ENCODE data around the gene PVR.
"Not testable (repeated sequence)": the region's sequence is repeated elsewhere in the genome, so short reads cannot be mapped to it uniquely, and the experiment has no call there.

The PVR gene

DNA sequence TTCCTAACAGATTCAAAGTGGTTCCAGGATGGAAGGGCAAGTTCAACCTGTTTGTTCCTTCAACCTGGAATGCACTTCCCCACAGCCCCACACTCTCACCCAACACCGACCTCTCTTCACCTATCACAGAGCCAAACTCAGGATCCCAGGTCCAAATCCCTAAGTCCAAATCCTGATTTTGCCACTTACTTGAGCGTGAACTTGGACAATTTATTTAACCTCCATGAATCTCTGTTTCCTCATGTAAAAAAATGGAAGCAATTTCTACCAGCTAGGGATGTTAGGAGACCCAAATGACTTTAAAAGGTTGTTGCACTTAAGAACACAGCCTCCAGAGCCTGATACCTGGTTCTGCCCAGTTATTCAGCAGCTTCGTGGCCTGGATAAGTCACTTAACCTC lies 35.8 kb upstream of the PVR start:
- peaks cover 14% of the 10 kb centered on the region for H3K4me1 ChIP-seq (ENCODE audit: insufficient read depth, low read length)
- no peaks in the 10 kb centered on the region for H3K27me3 ChIP-seq (ENCODE audit: insufficient read depth, low read length)
- H3K27ac ChIP-seq (ENCODE audit: low read length), result no peak overlapping the region
- H3K9ac ChIP-seq (ENCODE audit: low read depth, low read length), result no peak overlapping the region
- H3K36me3 ChIP-seq (ENCODE audit: insufficient read depth, low read depth, low read length), result no peaks in the 10 kb centered on the region
- H3K9me3 ChIP-seq (ENCODE audit: insufficient read depth, low read depth, low read length), result no peaks in the 10 kb centered on the region
- no peak overlapping the region for H3K4me3 ChIP-seq (ENCODE audit: low read length)

DNA sequence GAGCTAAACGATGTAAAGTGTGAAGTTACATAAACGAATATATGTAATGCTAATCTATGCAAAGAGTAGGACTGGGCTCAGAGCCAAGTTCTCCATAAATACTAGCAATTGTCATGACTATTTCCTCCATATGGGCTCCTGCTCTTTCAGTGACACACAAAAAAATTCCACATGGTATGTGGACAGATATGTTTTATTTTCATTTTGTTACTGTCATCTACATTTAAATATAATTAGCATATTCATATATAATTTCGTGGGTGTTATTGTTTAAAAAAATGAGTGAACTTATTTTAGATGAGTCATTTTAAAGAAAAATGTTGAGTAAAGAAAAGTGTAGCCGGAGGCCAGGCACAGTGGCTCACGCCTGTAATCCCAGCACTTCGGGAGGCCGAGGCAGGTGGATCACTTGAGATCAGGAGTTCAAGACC lies 35.3 kb upstream of the PVR start:
- Histone ChIP-seq H3K27me3 (ENCODE audit: insufficient read depth, low read length) (no peaks in the 10 kb centered on the region), H3K9ac (ENCODE audit: low read depth, low read length) (no peak overlapping the region), H3K9me3 (ENCODE audit: insufficient read depth, low read depth, low read length) (no peaks in the 10 kb centered on the region), H3K4me1 (ENCODE audit: insufficient read depth, low read length) (peaks cover 14% of the 10 kb centered on the region), H3K4me3 (ENCODE audit: low read length) (no peak overlapping the region), H3K27ac (ENCODE audit: low read length) (no peak overlapping the region), H3K36me3 (ENCODE audit: insufficient read depth, low read depth, low read length) (no peaks in the 10 kb centered on the region)

DNA sequence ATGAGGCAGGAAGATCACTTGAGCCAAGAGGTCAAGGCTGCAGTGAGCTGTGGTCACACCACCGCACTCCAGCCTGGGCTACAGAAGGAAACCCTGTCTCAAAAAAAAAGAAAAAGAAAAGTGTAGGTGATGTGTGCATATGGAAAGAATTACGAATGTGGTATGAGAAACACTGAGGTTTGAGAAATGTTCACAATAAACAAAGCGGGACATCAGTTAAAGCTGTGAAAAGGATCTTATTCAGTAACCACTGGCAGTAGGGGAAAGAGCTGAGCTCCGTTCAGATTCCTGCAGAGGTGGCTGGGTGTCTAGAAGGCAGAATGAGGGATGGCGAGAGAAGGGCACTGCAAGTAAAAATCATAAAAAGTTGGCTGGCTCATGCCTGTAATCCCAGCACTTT lies 34.5 kb upstream of the PVR start:
- Histone ChIP-seq H3K4me1 (ENCODE audit: insufficient read depth, low read length) (peaks cover 9% of the 10 kb centered on the region), H3K36me3 (ENCODE audit: insufficient read depth, low read depth, low read length) (no peaks in the 10 kb centered on the region), H3K27me3 (ENCODE audit: insufficient read depth, low read length) (no peaks in the 10 kb centered on the region), H3K9me3 (ENCODE audit: insufficient read depth, low read depth, low read length) (no peaks in the 10 kb centered on the region), H3K4me3 (ENCODE audit: low read length) (no peak overlapping the region), H3K9ac (ENCODE audit: low read depth, low read length) (no peak overlapping the region), H3K27ac (ENCODE audit: low read length) (no peak overlapping the region)

DNA sequence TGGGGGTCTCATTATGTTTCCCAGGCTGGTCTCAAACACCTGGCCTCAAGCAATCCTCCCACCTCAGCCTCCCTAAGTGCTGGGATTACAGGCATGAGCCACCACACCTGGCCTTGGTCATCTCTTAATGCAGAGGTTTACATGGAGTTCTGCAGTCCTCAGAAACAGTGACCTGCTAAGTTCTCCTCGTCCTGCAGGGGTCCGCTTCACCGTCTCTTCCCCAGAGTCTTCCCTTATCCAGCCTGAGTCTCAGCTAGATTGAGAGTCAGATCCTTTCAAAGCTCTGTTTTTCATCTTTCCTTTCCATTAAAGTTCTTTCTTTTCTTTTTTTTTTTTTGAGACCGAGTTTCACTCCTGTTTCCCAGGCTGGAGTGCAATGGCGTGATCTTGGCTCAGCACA lies 33.2 kb upstream of the PVR start:
- not testable (repeated sequence) for H3K36me3 ChIP-seq (ENCODE audit: insufficient read depth, low read depth, low read length); H3K4me1 ChIP-seq (ENCODE audit: insufficient read depth, low read length); H3K27ac ChIP-seq (ENCODE audit: low read length); H3K9me3 ChIP-seq (ENCODE audit: insufficient read depth, low read depth, low read length); H3K9ac ChIP-seq (ENCODE audit: low read depth, low read length); H3K27me3 ChIP-seq (ENCODE audit: insufficient read depth, low read length); H3K4me3 ChIP-seq (ENCODE audit: low read length)

DNA sequence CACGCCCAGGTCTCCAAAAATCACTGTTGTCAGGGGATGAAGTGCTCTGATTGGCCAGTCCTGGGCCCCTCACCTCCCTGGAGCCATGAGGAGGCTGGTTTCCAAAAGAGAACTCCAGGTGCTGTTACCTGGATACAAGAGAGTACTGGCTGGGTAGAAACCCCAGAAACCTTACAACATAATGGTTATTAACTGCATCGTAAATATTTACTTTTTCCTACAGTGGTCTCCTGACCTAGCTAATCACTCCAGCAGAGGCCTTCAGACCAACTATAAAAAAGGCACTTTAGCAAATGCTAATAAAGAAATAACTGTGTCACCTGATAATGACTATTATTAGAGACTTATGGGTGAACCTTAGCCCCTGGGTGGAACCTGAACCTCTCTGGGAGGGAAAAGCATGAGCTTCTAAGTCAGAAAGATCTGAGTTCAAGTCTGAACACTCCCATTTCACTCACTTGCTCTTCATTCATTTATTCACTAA lies 31.9 kb upstream of the PVR start:
- Histone ChIP-seq H3K4me3 (ENCODE audit: low read length) (no peak overlapping the region), H3K27me3 (ENCODE audit: insufficient read depth, low read length) (no peaks in the 10 kb centered on the region), H3K4me1 (ENCODE audit: insufficient read depth, low read length) (peaks cover 5% of the 10 kb centered on the region; the same call in 1 of the 2 replicates), H3K27ac (ENCODE audit: low read length) (no peak overlapping the region), H3K9me3 (ENCODE audit: insufficient read depth, low read depth, low read length) (no peaks in the 10 kb centered on the region), H3K9ac (ENCODE audit: low read depth, low read length) (no peak overlapping the region), H3K36me3 (ENCODE audit: insufficient read depth, low read depth, low read length) (no peaks in the 10 kb centered on the region)

DNA sequence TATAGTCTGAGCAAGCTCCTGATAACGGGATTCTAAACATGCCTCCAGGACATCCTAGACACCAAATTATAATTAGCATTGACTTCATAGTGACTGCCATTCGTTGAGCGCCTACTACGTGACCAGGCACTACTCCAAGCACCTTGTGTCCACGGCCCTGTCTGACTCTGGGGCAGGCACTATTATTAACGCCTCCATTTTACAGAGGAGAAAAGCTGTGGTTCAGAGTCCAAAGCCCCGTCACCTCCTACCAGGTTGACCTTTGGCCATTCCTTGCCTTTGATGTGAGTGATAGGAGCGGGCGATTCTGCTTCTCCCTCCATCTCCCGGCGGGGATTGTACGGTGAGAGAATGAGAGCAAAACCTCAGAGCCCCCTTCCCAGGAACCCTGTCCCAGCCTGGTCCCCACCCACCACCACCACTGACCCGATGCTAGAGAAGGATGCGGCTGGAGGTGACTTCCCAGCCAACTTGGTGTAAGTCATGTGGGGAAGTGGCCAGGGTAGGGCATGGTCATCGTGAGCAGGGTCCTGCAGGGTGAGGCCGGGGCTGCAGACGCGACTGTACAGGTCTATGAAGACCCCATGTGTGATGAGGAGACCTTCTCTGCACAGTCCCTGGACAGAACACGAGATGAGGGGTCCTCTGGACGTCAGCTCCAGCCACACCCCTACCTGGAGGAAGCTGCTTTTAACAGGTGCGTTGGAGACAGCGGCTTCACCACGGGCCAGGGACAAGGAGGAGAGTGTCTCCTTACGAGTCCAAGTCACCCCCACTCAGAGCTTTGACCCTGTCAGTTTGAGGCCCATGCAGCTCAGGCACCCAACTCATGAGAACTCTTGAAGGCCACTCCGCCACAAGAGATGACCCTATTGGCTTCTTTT lies 30.2 kb upstream of the PVR start, which contains the start of gene IGSF23:
Gene IGSF23 (plus strand): TSS at position 269 of the 884 bp plus-strand sequence. CDS start 83 bp downstream, at position 352.
- Histone ChIP-seq H3K4me1 (ENCODE audit: insufficient read depth, low read length) (no peaks in the 10 kb centered on the region), H3K4me3 (ENCODE audit: low read length) (no peak within 1 kb of the TSS), H3K36me3 (ENCODE audit: insufficient read depth, low read depth, low read length) (no peaks in the 10 kb centered on the region), H3K9me3 (ENCODE audit: insufficient read depth, low read depth, low read length) (no peaks in the 10 kb centered on the region), H3K27ac (ENCODE audit: low read length) (no peak within 1 kb of the TSS), H3K27me3 (ENCODE audit: insufficient read depth, low read length) (no peaks in the 10 kb centered on the region), H3K9ac (ENCODE audit: low read depth, low read length) (no peak within 1 kb of the TSS)

DNA sequence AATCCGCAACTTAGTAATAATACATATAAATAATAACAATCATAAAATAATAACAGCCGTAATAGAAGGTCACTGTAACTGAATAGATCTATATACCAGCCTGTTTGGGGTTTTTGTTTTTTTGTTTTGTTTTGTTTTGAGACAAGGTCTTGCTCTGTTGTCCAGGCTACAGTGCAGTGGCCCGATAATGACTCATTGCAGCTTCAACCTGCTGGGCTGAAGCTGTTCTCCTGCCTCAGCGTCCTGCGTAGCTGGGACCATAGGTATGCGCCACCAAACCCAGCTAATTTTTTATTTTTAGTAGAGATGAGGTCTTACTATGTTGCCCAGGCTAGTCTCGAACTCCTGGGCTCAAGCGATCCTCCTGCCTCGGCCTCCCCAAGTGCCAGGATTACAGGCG lies 29.4 kb upstream of the PVR start:
- H3K27ac ChIP-seq (ENCODE audit: low read length), result no peak overlapping the region
- H3K9me3 ChIP-seq (ENCODE audit: insufficient read depth, low read depth, low read length), result no peaks in the 10 kb centered on the region
- H3K9ac ChIP-seq (ENCODE audit: low read depth, low read length), result no peak overlapping the region

DNA sequence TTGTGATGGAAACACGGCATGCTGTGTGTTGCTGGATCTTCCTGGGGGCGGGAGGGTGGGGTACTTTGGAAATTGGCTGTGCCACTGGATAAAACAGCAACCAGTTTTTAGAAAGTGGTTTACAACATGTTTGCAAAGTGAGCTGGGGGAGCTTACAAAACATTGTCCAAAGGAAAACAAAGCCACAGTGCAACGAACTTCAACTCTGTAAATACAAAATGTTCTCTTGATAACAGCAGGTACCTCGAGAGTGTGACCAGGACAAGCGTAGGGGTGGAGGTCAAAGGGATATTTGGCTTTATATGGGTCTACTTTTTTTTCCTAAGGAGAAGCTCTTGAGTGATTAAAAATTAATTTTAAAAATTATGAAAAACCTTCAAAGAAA lies 27.9 kb upstream of the PVR start:
- Histone ChIP-seq H3K27me3 (ENCODE audit: insufficient read depth, low read length) (no peaks in the 10 kb centered on the region), H3K9ac (ENCODE audit: low read depth, low read length) (no peak overlapping the region), H3K36me3 (ENCODE audit: insufficient read depth, low read depth, low read length) (no peaks in the 10 kb centered on the region), H3K4me3 (ENCODE audit: low read length) (no peak overlapping the region), H3K27ac (ENCODE audit: low read length) (no peak overlapping the region), H3K9me3 (ENCODE audit: insufficient read depth, low read depth, low read length) (no peaks in the 10 kb centered on the region), H3K4me1 (ENCODE audit: insufficient read depth, low read length) (no peaks in the 10 kb centered on the region)

More for the DNA sequence above, 29.4 kb upstream of the PVR start:
- Histone ChIP-seq H3K4me1 (ENCODE audit: insufficient read depth, low read length) (no peaks in the 10 kb centered on the region), H3K36me3 (ENCODE audit: insufficient read depth, low read depth, low read length) (no peaks in the 10 kb centered on the region), H3K27me3 (ENCODE audit: insufficient read depth, low read length) (no peaks in the 10 kb centered on the region), H3K4me3 (ENCODE audit: low read length) (no peak overlapping the region)

DNA sequence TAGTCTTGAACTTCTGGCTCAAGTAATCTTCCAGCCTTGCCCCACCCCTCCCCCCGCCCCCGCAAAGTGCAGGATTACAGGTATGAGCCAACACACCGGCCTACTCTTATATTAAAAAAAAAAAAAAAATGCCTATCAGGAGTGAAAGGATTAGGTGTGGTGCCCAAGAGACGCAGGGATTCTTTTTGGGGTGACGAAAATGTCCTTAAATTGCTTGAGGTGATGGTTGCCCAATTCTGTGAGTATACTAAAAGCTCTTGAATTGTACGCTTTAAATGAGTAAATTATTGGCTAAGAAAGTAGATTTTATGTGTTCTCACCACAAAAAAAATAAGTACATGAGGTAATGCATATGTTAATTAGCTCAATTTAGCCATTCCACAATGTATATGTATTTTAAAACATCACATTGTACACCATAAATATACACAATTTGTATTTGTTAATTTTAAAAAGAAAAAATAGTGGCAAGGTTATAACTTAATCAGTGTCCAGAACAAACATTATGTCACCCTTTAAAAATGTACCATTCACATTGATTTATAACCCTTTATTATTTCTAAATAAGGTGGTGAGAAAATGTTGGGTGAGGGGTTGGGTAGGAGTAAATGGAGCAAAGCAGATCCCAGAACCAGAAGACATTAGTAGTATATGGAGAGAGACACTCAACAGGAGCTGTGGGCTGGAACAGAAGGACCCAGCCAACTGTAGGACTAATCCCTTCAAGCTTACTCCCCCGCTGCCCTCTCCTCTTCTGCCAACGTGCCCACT lies 26.4 kb upstream of the PVR start:
- Histone ChIP-seq H3K9ac (ENCODE audit: low read depth, low read length) (no peak overlapping the region), H3K9me3 (ENCODE audit: insufficient read depth, low read depth, low read length) (no peaks in the 10 kb centered on the region), H3K27ac (ENCODE audit: low read length) (no peak overlapping the region)

DNA sequence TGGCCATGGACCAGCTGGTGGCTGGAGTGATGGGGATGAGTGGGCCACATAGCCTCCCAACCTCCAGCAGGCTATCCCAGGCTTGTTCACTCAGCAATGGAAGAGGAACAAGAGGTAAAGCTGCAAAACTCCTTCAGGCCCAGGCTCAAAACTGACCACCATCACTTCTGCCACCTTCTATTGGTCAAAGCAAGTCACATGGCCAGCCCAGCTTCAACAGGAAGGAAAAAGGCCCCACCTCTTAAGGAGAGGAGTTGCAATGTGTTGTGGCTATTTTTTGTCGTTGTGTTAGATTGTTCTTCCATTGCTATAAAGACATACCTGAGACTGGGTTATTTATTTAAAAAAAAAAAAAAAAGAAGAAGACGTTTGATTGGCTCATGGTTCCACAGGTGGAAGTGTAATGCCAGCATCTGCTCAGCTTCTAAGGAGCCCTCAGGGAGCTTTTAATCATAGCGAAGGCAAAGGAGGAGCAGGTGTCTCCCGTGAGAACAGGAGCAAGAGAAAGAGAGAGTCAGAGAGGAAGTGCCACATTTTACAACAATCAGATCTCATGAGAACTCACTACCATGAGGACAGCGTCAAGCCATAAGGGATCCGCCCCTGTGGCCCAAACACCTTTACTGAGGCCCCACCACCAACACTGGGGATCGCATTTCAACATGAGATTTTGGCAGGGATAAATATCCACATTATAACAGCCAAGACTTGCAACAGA lies 24.9 kb upstream of the PVR start:
- no peak overlapping the region for H3K9ac ChIP-seq (ENCODE audit: low read depth, low read length)
- H3K27me3 ChIP-seq (ENCODE audit: insufficient read depth, low read length), result no peaks in the 10 kb centered on the region
- H3K27ac ChIP-seq (ENCODE audit: low read length), result no peak overlapping the region
- no peaks in the 10 kb centered on the region for H3K36me3 ChIP-seq (ENCODE audit: insufficient read depth, low read depth, low read length)
- H3K4me3 ChIP-seq (ENCODE audit: low read length), result no peak overlapping the region
- no peaks in the 10 kb centered on the region for H3K4me1 ChIP-seq (ENCODE audit: insufficient read depth, low read length)
- no peaks in the 10 kb centered on the region for H3K9me3 ChIP-seq (ENCODE audit: insufficient read depth, low read depth, low read length)

More for the DNA sequence above, 26.4 kb upstream of the PVR start:
- no peaks in the 10 kb centered on the region for H3K4me1 ChIP-seq (ENCODE audit: insufficient read depth, low read length)
- no peaks in the 10 kb centered on the region for H3K27me3 ChIP-seq (ENCODE audit: insufficient read depth, low read length)
- H3K36me3 ChIP-seq (ENCODE audit: insufficient read depth, low read depth, low read length), result no peaks in the 10 kb centered on the region
- H3K4me3 ChIP-seq (ENCODE audit: low read length), result no peak overlapping the region

DNA sequence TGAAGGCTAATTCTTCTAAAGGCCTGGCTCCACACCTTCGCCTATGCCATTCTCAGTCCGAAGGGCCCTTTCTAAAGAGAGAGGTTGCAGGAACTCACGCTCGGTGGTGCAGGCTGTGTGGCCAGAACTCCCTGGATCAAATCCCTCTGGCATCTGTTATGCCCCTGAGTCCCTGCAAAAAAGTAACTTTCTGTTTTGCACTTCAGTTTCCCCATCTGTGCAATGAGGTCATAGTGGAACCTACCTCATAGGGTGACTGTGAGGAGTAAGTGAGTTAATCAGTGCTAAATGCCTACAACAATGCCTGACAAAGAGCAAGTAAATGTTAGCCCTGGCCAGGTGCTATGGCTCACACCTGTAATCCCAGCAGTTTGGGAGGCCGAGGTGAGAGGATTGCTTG lies 23.0 kb upstream of the PVR start:
- no peaks in the 10 kb centered on the region for H3K4me1 ChIP-seq (ENCODE audit: insufficient read depth, low read length)
- no peak overlapping the region for H3K9ac ChIP-seq (ENCODE audit: low read depth, low read length)
- H3K27ac ChIP-seq (ENCODE audit: low read length), result no peak overlapping the region
- no peaks in the 10 kb centered on the region for H3K27me3 ChIP-seq (ENCODE audit: insufficient read depth, low read length)
- H3K4me3 ChIP-seq (ENCODE audit: low read length), result no peak overlapping the region
- H3K9me3 ChIP-seq (ENCODE audit: insufficient read depth, low read depth, low read length), result no peaks in the 10 kb centered on the region
- no peaks in the 10 kb centered on the region for H3K36me3 ChIP-seq (ENCODE audit: insufficient read depth, low read depth, low read length)

All from iPS-20b (cell line).